ENCODE data around the gene CD300LD. TPM values are rescaled to one million over a fixed set of nuclear protein-coding genes. Genes with fewer than 3 reads are reported as not detected.
A peak's percentile ranks its signal among the peaks of the same experiment; 100 is the strongest.
"Not testable (repeated sequence)": the region's sequence is repeated elsewhere in the genome, so short reads cannot be mapped to it uniquely, and the experiment has no call there.

Gene CD300LD
- total and polyA plus RNA-seq, 4 donors: not detected

DNA sequence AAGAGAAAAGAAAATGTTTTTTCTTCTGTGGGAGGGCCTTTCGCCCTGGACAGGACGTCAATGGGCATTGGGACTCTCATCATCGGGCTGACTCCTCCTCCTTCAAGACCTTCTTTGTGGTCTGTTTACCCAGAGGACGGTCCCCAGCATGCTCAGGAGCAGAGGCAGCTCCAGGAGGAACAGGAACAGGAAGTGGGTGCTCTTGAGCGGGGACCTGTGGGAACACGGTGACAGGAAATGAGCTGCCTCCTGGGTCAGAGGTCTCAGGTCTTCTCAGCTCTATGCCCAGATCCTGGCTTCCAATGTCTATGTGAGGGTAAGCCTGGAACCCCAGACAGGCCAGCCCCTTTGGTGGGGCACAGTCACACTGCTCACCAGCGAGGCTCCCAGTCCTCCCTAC lies 12.2 kb downstream of the CD300LD start:
- Histone ChIP-seq H3K4me3 (ENCODE audit: low read depth, low read length) (no peak overlapping the region), H3K36me3 (ENCODE audit: control insufficient read depth, insufficient read depth, low read length) (no peaks in the 10 kb centered on the region), H3K27me3 (ENCODE audit: control insufficient read depth, insufficient read depth, low read length) (no peaks in the 10 kb centered on the region), H3K4me1 (ENCODE audit: control insufficient read depth, insufficient read depth, low read length) (no peaks in the 10 kb centered on the region), H3K27ac (ENCODE audit: low read depth, low read length) (no peak overlapping the region), H3K9me3 (ENCODE audit: control insufficient read depth, insufficient read depth, low read length) (no peaks in the 10 kb centered on the region)
- DNase-seq (ENCODE audit: low read depth in 4 of 6, low spot score in 6 of 6): no peak
- WGBS (ENCODE audit: insufficient coverage): 90% methylated on average over 7 of the region's 7 CpGs

DNA sequence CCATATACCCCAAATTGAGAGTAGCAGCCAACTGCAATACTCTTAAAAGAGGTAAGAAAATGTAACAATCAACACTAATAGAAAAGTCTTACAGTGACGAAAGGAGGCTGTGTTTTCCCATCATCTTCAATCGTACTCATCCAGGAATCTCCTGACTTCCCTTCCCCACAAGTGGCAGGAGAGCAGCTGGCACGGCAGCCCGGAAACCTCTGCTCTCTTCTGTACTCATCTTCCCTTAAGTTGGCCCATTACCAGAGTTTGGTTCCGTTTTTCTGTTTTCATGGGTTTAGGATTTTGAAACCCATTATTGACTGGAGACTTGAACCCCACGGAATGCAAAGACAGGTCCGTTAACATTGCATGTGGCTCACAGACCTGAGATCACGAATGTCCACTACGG lies 13.1 kb downstream of the CD300LD start:
- Histone ChIP-seq H3K9me3 (ENCODE audit: control insufficient read depth, insufficient read depth, low read length) (no peaks in the 10 kb centered on the region), H3K27ac (ENCODE audit: low read depth, low read length) (no peak overlapping the region), H3K27me3 (ENCODE audit: control insufficient read depth, insufficient read depth, low read length) (no peaks in the 10 kb centered on the region), H3K4me3 (ENCODE audit: low read depth, low read length) (no peak overlapping the region), H3K36me3 (ENCODE audit: control insufficient read depth, insufficient read depth, low read length) (no peaks in the 10 kb centered on the region), H3K4me1 (ENCODE audit: control insufficient read depth, insufficient read depth, low read length) (no peaks in the 10 kb centered on the region)
- 94% methylated on average over 6 of the region's 9 CpGs for WGBS (ENCODE audit: insufficient coverage)
- DNase-seq (ENCODE audit: low read depth in 4 of 6, low spot score in 6 of 6): no peak

- H3K27ac ChIP-seq (ENCODE audit: low read depth, low read length): no peak overlapping the region
- DNase-seq (ENCODE audit: low read depth in 4 of 6, low spot score in 6 of 6): no peak
- H3K9me3 ChIP-seq (ENCODE audit: control insufficient read depth, insufficient read depth, low read length): no peaks in the 10 kb centered on the region
- no peaks in the 10 kb centered on the region for H3K27me3 ChIP-seq (ENCODE audit: control insufficient read depth, insufficient read depth, low read length)
- H3K4me3 ChIP-seq (ENCODE audit: low read depth, low read length): no peak overlapping the region
- no peaks in the 10 kb centered on the region for H3K4me1 ChIP-seq (ENCODE audit: control insufficient read depth, insufficient read depth, low read length)
- WGBS (ENCODE audit: insufficient coverage): 75% methylated on average over 4 of the region's 5 CpGs
- no peaks in the 10 kb centered on the region for H3K36me3 ChIP-seq (ENCODE audit: control insufficient read depth, insufficient read depth, low read length)
These were observed 17.5 kb downstream of the CD300LD start for GRCh38 chr17:74574489-74575142.

- not testable (repeated sequence) for DNase-seq (ENCODE audit: low read depth in 4 of 6, low spot score in 6 of 6); H3K36me3 ChIP-seq (ENCODE audit: control insufficient read depth, insufficient read depth, low read length); H3K4me3 ChIP-seq (ENCODE audit: low read depth, low read length); H3K27ac ChIP-seq (ENCODE audit: low read depth, low read length); H3K4me1 ChIP-seq (ENCODE audit: control insufficient read depth, insufficient read depth, low read length); H3K9me3 ChIP-seq (ENCODE audit: control insufficient read depth, insufficient read depth, low read length); H3K27me3 ChIP-seq (ENCODE audit: control insufficient read depth, insufficient read depth, low read length)
These were observed 18.4 kb downstream of the CD300LD start for GRCh38 chr17:74573635-74574034.

DNA sequence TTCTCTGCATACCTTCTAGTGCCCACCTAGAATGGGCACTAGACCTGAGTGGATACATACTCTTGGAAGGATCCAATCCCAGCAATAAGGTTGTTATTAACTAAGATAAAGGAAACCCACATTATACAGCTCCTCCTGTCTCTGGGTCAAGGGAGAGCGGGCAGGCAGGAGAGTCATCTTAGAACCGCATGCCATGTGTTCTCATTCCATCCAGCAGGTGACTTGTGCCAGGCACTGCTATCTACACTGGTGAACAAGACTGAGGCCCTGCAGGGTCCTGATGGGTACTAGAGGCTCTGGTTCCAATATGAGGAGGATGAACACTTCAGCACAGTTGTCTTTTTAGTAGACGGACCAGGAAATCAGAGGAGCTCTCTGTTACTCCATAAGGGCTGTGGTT lies 18.9 kb downstream of the CD300LD start:
- Histone ChIP-seq H3K9me3 (ENCODE audit: control insufficient read depth, insufficient read depth, low read length) (no peaks in the 10 kb centered on the region), H3K4me1 (ENCODE audit: control insufficient read depth, insufficient read depth, low read length) (no peaks in the 10 kb centered on the region), H3K27me3 (ENCODE audit: control insufficient read depth, insufficient read depth, low read length) (no peaks in the 10 kb centered on the region), H3K36me3 (ENCODE audit: control insufficient read depth, insufficient read depth, low read length) (no peaks in the 10 kb centered on the region), H3K27ac (ENCODE audit: low read depth, low read length) (no peak overlapping the region), H3K4me3 (ENCODE audit: low read depth, low read length) (no peak overlapping the region)
- no peak for DNase-seq (ENCODE audit: low read depth in 4 of 6, low spot score in 6 of 6)
- 94% methylated on average over 2 of the region's 3 CpGs for WGBS (ENCODE audit: insufficient coverage)

GRCh38 chr17:74571621-74572270 lies 20.3 kb downstream of the CD300LD start:
- H3K27ac ChIP-seq (ENCODE audit: low read depth, low read length): no peak overlapping the region
- DNase-seq (ENCODE audit: low read depth in 4 of 6, low spot score in 6 of 6): no peak
- no peaks in the 10 kb centered on the region for H3K27me3 ChIP-seq (ENCODE audit: control insufficient read depth, insufficient read depth, low read length)
- no peak overlapping the region for H3K4me3 ChIP-seq (ENCODE audit: low read depth, low read length)
- H3K4me1 ChIP-seq (ENCODE audit: control insufficient read depth, insufficient read depth, low read length): no peaks in the 10 kb centered on the region
- 93% methylated on average over 3 of the region's 4 CpGs for WGBS (ENCODE audit: insufficient coverage)
- no peaks in the 10 kb centered on the region for H3K9me3 ChIP-seq (ENCODE audit: control insufficient read depth, insufficient read depth, low read length)
- H3K36me3 ChIP-seq (ENCODE audit: control insufficient read depth, insufficient read depth, low read length): no peaks in the 10 kb centered on the region

DNA sequence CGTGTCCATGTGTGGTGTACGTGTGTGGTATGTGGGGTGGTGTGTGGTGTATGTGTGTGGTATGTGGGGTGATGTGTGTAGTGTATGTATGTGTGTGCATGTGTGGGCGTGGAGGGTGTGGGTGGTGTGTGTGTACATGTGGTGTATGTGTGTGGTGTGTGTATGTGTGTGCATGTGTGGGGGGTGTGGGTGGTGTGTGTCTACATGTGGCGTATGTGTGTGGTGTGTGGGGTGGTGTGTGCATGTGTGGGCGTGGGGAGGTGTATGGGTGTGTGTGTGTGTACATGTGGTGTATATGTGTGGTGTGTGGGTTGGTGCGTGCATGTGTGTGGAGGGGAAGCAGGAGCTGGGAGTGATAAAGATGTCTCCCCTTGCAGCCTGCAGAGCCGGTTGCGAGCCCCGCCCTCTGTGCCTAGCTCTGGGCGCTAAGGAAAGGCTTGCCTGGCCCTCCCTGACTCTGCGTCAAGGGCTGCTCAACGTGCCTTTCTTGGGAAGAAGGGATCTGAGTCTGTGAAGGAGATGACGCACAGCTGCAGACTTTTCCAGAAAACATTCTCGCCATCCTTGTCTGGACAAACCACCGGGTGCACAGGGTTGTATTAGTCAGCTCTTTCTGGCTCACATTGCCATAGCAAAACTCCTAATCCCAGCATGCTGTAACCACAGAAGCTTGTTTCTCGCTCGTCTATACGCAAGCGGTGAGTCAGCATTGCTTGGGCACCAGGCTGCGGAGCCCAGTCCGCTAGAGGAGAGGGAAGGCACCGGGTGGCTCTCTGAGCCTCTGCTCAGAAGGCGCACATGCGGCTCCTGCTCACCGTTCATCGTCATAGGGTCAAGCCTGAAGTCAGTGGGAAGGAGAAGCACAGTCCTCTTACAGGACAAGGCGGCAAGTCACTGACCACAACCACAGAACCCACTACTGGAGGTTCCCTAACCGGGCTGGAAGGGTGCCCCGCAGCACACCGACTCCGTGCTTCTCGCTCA lies 22.8 kb downstream of the CD300LD start:
- DNase-seq (ENCODE audit: low read depth in 4 of 6, low spot score in 6 of 6): peak in 1 of 6 donors; percentile 39
- WGBS (ENCODE audit: insufficient coverage): 85% methylated on average over 29 of the region's 32 CpGs

DNA sequence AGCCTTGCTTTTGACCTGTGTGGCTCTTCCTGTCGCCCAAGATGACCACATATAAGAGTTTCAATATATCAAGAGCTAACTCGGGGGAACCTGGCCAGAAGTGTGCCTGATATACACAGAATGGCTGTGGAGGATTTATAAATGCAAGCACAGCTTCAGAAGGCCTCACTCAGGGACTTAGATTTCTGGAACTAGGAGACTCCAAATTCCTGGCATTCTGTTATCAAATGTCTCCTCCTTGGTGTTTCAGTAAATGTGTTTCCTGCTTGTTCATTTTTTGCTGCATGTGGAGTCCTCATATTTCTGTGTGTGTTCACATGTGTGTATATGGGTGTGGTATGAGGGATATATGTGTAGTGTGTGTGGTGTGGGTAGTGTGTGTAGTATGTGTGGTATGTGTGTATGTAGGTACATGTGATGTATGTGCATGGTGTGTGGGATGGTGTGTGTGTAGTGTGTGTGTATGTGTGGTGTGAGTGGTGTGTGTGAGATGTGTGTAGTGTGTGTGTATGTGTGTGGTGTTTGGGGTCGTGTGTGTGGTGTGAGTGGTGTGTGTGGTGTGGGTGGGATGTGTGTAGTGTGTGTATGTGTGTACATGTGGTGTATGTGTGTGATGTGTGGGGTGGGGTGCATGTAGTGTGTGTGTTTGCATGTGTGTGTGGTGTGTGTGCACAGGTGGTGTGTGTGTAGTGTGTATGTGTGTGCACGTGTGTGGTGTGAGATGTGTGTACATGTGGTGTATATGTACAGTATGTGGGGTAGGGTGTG lies 23.8 kb downstream of the CD300LD start:
- Histone ChIP-seq H3K4me3 (ENCODE audit: low read depth, low read length) (no peak overlapping the region), H3K27ac (ENCODE audit: low read depth, low read length) (no peak overlapping the region), H3K27me3 (ENCODE audit: control insufficient read depth, insufficient read depth, low read length) (no peaks in the 10 kb centered on the region), H3K4me1 (ENCODE audit: control insufficient read depth, insufficient read depth, low read length) (no peaks in the 10 kb centered on the region), H3K36me3 (ENCODE audit: control insufficient read depth, insufficient read depth, low read length) (no peaks in the 10 kb centered on the region), H3K9me3 (ENCODE audit: control insufficient read depth, insufficient read depth, low read length) (no peaks in the 10 kb centered on the region)
- no peak for DNase-seq (ENCODE audit: low read depth in 4 of 6, low spot score in 6 of 6)
- 85% methylated on average over 2 of the region's 4 CpGs for WGBS (ENCODE audit: insufficient coverage)

More for the DNA sequence above, 22.8 kb downstream of the CD300LD start:
- H3K27me3 ChIP-seq (ENCODE audit: control insufficient read depth, insufficient read depth, low read length): no peaks in the 10 kb centered on the region
- no peaks in the 10 kb centered on the region for H3K9me3 ChIP-seq (ENCODE audit: control insufficient read depth, insufficient read depth, low read length)
- H3K36me3 ChIP-seq (ENCODE audit: control insufficient read depth, insufficient read depth, low read length): no peaks in the 10 kb centered on the region
- no peak overlapping the region for H3K4me3 ChIP-seq (ENCODE audit: low read depth, low read length)
- no peak overlapping the region for H3K27ac ChIP-seq (ENCODE audit: low read depth, low read length)
- H3K4me1 ChIP-seq (ENCODE audit: control insufficient read depth, insufficient read depth, low read length): no peaks in the 10 kb centered on the region

DNA sequence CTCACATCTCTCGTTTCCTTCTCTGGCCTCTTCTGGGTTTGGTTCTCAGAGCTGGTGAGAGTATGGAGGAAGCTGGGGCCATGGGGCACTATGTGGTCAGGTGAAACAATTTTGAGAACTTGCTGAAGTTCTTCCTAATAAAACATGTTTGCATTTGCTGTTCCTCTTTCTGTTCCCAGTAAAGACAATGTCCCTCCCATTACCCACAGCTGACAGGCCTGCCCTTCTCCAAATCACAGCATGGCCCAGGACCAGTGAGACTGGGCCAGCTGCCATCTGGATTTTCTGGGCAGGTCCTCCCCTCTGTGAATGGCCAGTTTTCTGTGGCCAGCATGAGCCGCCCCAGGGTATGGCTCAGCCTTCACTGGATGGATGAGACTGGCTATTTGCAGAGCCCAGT lies 24.7 kb downstream of the CD300LD start, which contains the start of gene CD300H:
TSS of gene CD300H (minus strand) at position 113 of the 400 bp plus-strand sequence.
- no peaks in the 10 kb centered on the region for H3K4me1 ChIP-seq (ENCODE audit: control insufficient read depth, insufficient read depth, low read length)
- no peak within 1 kb of the TSS for H3K4me3 ChIP-seq (ENCODE audit: low read depth, low read length)
- H3K27ac ChIP-seq (ENCODE audit: low read depth, low read length): no peak within 1 kb of the TSS
- no peaks in the 10 kb centered on the region for H3K36me3 ChIP-seq (ENCODE audit: control insufficient read depth, insufficient read depth, low read length)
- WGBS (ENCODE audit: insufficient coverage): 91% methylated on average over 1 of the region's 2 CpGs
- H3K9me3 ChIP-seq (ENCODE audit: control insufficient read depth, insufficient read depth, low read length): no peaks in the 10 kb centered on the region
- H3K27me3 ChIP-seq (ENCODE audit: control insufficient read depth, insufficient read depth, low read length): no peaks in the 10 kb centered on the region
- no peak for DNase-seq (ENCODE audit: low read depth in 4 of 6, low spot score in 6 of 6)
